Stimulated activated CD8-positive, alpha-beta memory T cell treated with anti-CD3 and anti-CD28 coated beads, Interleukin-4, amount 100 ng/mL, for 48 hours (primary cell): ENCODE data around the gene CCDC51.
A peak's percentile ranks its signal among the peaks of the same experiment; 100 is the strongest.
"Not testable (repeated sequence)": the region's sequence is repeated elsewhere in the genome, so short reads cannot be mapped to it uniquely, and the experiment has no call there.

Experiments used
- DNase-seq: peaks from one replicate; pipeline ENCODE4 v3.0.0-alpha.2; 2020

The CCDC51 gene

GRCh38 chr3:48465531-48466378 lies 25.8 kb upstream of the CCDC51 start:
- peak; percentile 84 for DNase-seq

- no peak for DNase-seq
These were observed 25.3 kb upstream of the CCDC51 start for GRCh38 chr3:48465237-48465530.

DNA sequence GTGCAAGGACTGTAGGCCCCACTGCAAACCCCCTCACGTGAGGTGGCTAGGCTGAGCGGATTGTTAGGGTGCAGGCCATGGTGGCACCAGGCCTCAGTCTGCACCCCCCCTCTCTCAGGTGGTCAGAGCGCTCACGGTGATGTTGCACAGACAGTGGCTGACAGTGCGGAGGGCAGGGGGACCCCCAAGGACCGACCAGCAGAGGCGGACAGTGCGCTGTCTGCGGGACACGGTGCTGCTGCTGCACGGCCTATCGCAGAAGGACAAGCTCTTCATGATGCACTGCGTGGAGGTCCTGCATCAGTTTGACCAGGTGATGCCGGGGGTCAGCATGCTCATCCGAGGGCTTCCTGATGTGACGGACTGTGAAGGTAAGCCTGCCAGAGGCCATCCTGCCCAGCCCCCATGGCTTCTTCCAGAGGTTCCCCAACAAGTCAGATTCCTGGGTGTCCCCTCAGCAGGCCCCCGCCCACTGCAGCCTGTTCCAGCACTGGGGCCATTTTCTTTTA lies 24.8 kb upstream of the CCDC51 start:
- no peak for DNase-seq

DNA sequence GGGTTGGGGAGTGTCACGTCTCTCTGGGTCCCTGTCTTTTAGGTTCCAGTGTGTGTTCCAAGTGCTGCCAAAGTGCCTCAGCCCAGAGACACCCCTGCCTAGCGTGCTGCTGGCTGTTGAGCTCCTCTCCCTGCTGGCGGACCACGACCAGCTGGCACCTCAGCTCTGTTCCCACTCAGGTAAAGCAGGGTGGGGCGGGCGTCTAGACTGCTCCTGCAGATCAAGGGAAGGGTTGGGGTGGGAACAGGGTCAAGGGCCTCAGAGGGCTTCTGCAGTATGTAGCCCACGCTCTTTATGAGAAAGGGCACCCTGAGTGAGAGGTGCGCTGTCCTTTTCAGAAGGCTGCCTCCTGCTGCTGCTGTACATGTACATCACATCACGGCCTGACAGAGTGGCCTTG lies 23.8 kb upstream of the CCDC51 start:
- no peak for DNase-seq

GRCh38 chr3:48461767-48462166 lies 21.8 kb upstream of the CCDC51 start:
- DNase-seq, result not testable (repeated sequence)

- no peak for DNase-seq
These were observed 20.6 kb upstream of the CCDC51 start for GRCh38 chr3:48460517-48460902.

- no peak for DNase-seq
These were observed 20.0 kb upstream of the CCDC51 start for GRCh38 chr3:48459773-48460516.

DNA sequence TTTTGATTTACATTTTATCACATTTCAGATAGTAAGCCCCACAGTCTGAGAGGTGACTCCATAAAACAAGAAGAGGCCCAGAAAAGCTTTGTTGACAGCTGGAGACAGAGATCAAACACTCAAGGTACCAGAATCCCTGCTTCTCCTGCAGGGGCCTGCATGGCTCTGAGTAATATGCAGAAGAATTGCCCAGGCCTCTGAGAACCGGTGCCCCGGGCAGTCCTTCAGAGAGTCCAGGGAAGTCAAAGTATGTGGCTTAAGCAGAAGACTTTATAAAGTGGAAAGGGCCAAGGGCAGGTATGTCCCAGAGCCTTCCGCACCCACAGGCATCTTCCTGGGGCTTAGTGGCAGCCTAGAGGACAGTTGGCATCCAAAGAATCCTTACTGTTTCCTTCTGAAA lies 19.4 kb upstream of the CCDC51 start:
- no peak for DNase-seq

GRCh38 chr3:48456456-48456855 lies 16.5 kb upstream of the CCDC51 start:
- no peak for DNase-seq

DNA sequence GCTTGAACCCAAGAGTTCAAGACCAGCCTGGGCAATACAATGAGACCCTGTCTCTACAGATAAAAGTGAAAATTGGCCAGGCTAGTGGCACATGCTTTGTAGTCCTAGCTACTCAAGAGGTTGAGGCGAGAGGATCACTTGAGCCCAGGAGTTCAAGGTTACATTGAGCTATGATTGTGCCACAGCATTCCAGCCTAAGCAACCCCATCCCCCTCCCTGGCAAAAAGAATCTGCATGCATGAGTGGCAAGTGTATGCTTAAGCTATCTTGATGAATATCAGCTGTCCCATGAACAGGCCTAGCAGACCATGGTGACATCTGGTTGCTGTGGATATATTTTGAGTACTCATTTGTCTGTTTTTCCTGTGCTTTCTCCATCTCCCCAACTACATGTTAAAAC lies 11.4 kb upstream of the CCDC51 start:
- no peak for DNase-seq

DNA sequence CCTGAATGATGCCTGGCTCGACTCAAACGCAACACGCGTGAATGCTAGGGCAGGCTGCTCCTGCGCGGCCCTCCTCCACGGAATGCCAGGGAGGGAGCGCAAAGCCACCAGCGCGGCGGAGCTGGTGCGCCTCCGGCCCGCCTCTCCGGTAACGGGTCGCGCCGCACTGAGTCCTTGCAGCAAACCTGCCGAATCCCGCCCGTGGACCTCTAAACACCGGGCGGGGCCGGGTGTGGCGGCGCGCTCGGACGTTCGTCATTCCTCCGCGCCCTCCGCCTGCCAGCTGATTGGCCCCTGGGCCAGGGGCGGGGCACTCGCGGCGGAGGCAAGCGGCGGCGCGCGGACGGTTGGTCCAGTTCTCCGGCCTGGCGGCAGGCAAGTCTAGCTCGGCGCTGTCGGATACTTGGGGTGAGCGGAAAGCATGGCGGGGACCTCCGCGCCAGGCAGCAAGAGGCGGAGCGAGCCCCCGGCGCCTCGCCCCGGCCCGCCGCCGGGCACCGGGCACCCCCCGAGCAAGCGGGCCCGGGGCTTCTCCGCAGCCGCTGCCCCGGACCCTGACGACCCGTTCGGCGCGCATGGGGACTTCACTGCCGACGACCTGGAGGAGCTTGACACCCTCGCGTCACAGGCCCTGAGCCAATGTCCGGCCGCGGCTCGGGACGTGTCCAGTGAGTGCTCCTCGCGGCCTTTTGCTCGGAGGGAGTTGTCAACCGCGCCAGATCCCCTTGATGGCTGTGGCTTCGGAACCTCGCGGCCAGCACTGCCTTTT lies 6.7 kb upstream of the CCDC51 start, which contains the start of gene ATRIP:
Gene ATRIP, plus strand, starts transcription at position 313 of the 769 bp plus-strand sequence. Its CDS starts 109 bp downstream, at position 422.
- DNase-seq, result peak; percentile 91

DNA sequence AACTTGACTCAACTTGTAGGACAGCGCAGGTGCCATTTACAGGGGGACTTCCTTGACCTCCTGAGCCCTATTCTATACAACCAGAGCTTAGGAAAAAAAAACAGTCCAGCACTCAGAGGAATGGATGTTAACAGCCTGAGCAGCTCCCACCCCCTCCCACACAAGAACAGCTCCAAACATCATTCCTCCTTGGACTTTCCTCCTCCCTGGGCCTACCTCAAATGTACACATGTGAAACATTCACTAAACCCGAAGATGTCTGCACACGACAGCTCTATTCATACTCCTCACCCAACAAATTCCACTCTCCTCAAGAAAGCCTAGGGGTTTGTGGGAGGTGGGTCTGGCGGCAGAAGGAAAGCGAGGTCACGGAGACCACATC lies 6.1 kb upstream of the CCDC51 start:
- no peak for DNase-seq

- DNase-seq, result no peak
These were observed 5.5 kb upstream of the CCDC51 start for GRCh38 chr3:48445277-48445882.

DNA sequence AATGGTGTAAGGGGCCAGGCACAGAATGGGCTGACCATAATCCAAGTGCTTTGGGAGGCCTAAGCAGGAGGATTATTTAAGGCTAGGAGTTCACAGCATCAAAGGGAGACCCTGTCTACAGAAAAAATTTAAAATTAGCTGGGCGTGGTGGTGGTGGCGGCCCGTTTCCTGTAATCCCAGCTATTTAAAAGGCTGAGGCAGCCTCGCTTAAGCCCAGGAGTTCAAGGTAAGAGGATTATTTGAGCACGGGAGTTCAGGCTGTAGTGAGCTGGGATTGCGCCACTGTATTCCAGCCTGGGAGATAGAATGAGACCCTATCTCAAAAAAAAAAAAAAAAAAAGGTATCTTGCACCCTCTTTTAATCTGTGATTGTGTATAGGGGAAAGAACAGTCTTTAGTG lies 2.0 kb upstream of the CCDC51 start:
- DNase-seq, result no peak

DNA sequence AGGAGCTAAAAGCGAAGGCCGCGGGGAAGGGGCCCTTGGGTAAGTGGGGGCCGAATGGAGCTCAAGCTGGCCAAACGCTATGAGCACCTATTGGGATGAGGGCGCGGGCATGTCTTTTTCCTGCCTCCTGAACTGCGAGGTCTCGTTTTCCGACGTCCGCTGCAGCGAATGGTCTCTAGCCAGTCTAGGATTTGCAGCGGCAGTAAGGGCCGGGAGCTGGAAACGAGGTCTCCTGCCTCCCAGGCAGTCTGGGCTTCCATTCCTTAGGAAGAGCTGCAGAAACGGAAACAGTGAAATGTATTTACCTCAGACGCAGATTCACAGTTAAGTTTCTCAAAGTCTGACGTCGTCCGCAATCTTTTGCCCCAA lies 655 bp upstream of the CCDC51 start:
- no peak for DNase-seq

GRCh38 chr3:48437812-48438211 lies 2.1 kb downstream of the CCDC51 start:
- DNase-seq, result no peak

DNA sequence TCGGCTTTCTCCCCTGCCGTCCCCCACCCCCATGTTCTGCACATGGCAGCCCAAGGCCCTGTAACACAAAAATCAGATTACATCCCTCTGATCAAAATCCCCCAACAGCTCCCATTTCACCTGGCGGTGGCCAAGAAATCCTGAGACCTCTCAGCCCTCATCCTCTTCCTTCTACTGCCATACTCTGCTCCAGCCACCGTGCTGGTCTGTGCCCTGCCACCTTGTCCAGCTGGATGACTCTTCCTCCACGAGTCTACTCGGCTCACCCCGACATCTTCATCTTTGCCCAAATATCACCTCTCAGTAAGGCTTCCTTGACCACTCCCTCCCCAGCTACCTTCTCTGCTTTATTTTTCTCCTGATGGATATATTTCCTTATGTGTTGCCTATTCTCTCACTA lies 3.1 kb downstream of the CCDC51 start:
- DNase-seq, result no peak

GRCh38 chr3:48436477-48436787 lies 3.5 kb downstream of the CCDC51 start:
- DNase-seq, result no peak

GRCh38 chr3:48435774-48436476 lies 4.0 kb downstream of the CCDC51 start:
- DNase-seq, result peak; percentile 89

DNA sequence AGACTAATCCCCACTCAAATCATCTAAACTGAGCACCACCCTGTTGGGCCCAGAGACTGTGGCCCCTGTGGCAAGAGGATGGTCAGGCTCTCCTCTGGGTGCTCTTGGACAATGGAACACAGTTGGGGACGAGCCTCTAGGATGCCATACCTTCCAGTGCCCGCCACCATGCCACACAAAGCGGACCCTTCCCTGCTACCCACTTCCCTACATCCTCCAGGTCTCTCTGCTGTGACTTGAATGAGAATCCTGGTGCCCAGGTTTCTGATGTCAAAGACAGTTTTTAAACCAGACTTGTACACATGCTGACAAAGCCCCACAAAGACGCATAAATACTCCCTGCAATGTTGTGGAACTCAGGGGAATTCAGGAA lies 4.7 kb downstream of the CCDC51 start:
- DNase-seq, result no peak

- no peak for DNase-seq
These were observed 5.2 kb downstream of the CCDC51 start for GRCh38 chr3:48434591-48435222.

DNA sequence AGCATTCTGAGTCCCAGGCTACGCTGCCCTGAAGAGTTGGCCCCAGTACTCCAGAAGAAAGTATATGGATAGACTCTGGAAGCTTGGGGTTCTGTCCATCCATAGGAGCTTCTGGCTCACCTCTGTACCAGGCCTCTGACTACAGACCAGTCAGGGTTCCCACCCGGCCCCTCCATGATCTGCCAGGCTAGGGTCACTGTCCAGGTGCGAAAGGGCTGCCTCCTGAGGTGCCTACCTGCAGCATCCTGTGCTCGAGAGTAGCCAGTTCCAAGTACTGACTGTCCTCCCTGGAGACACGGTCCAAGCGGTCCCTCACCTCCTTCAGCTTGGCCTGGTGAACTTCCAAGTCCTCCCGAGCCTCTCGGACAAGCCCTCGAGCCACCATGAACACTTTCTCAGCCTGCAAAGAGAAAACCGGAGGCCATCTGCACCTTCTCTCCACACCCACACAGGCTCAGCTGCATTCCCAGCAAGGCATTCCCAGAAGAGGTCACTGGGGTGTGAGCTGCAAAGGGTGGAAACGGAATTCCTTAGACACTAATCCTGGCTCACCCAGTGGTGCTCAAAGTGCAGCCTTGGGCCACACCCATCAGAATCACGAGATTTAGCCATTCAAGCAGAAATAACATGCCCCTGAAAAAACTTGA lies 6.3 kb downstream of the CCDC51 start:
- DNase-seq, result no peak
